HG03175 (cell line): Measurements from ENCODE around the gene MPST.

ENCODE experiments used
- ATAC-seq: cut with Tn5 transposase; IDR thresholded peaks from one replicate; pipeline ENCODE4 v1.9.1; 2021; ENCODE audit warnings: mild to moderate bottlenecking, moderate library complexity; ENCODE audit not compliant: unreplicated experiment

Gene MPST

DNA sequence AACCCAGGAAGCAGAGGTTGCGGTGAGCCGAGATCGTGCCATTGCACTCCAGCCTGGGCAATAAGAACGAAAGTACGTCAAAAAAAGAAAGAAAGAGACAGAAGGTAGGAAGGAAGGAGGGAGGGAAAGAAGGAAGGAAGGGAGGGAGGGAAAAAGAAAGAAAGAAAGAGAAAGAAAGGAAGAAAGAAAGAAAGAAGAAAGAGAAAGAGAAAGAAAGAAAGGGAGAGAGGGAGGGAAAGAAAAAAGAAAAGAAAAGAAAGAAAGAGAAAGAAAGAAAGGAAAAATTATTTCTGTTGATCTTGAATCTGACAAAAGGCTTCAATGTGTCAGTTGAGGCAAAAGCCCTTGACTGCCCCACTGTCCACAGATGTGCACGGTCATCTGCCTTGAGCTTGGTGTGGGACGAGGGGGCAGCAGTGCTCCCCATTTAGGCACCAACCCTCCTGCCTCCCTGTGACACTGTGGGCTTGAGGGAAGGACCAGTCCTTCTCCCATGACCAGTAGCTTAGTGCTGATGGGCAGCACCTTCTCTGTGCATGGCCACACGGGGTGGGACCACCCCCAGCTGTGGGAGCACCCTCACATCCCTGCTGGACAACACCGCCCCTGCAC, 56.4 kb downstream of the MPST start:
- ATAC-seq, result no peak

GRCh38 chr22:37077802-37078448, 58.4 kb downstream of the MPST start:
- no peak for ATAC-seq

- ATAC-seq, result no peak
Measured at GRCh38 chr22:37079158-37079557, 59.6 kb downstream of the MPST start.
